Peyer's patch (tissue), 4 donors: ENCODE data around the gene ZNF223.

ENCODE experiments used
- POLR2A ChIP-seq, 2 donors: fragments of 450-650 bp; IDR thresholded peaks; one replicate each; pipeline ENCODE4 v1.5.1; 2017; ENCODE audit warnings: antibody characterized with exemption in 2 of 2, mild to moderate bottlenecking in 2 of 2, moderate library complexity in 2 of 2
- TF ChIP-seq, protein P1 (sequence below), 6 experiments: fragments of 450-650 bp in 4 of 6; fragments of 200-600 bp in 2 of 6; sonication (generic) in 1 of 6; IDR thresholded peaks; one replicate each; pipeline ENCODE4 v1.5.1; 2017 to 2019; ENCODE audit warnings: antibody characterized with exemption in 6 of 6, mild to moderate bottlenecking in 3 of 6, moderate library complexity in 1 of 6

DNA sequence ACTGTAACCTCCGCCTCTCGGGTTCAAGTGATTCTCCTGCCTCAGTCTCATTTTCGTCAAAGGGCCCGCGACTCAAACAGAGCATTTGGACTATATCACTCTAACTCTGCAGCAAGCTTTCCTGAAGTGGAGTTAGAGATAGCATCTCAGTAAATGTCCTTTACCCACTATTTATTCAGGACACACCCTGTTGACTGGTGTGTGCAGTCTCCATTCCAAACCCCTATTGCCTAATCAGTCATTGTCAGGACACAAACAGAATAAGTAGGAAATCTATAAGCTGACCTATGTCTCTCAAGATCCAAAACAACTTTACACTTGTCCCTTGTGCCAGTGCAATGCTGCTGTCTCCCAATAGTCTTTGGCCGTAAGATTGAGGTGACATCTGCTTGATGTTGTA, 25.2 kb upstream of the ZNF223 start:
- TF ChIP-seq, protein P1, sequence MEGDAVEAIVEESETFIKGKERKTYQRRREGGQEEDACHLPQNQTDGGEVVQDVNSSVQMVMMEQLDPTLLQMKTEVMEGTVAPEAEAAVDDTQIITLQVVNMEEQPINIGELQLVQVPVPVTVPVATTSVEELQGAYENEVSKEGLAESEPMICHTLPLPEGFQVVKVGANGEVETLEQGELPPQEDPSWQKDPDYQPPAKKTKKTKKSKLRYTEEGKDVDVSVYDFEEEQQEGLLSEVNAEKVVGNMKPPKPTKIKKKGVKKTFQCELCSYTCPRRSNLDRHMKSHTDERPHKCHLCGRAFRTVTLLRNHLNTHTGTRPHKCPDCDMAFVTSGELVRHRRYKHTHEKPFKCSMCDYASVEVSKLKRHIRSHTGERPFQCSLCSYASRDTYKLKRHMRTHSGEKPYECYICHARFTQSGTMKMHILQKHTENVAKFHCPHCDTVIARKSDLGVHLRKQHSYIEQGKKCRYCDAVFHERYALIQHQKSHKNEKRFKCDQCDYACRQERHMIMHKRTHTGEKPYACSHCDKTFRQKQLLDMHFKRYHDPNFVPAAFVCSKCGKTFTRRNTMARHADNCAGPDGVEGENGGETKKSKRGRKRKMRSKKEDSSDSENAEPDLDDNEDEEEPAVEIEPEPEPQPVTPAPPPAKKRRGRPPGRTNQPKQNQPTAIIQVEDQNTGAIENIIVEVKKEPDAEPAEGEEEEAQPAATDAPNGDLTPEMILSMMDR (IDR thresholded peaks at IDR 0.05), result no peak
- no peak for TF ChIP-seq POLR2A (IDR thresholded peaks at IDR 0.05)
